Measurements from ENCODE around the gene SNTG2.

DNA sequence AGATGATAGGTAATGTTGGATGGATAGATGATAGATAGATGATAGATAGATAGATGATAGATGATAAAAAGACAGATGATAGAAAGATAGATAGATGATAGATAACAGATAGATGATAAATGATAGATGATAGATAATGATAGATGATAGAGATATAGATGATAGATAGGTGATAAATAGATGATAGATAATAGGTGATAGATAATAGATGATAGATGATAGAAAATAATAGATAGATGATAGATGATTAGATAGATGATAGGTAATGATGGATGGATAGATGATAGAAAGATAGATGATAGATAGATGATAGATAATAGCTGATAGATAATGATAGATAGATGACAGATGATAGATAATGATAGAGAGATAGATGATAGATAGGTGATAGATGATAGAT lies 31.0 kb upstream of the SNTG2 start:
- TF ChIP-seq, protein P1, sequence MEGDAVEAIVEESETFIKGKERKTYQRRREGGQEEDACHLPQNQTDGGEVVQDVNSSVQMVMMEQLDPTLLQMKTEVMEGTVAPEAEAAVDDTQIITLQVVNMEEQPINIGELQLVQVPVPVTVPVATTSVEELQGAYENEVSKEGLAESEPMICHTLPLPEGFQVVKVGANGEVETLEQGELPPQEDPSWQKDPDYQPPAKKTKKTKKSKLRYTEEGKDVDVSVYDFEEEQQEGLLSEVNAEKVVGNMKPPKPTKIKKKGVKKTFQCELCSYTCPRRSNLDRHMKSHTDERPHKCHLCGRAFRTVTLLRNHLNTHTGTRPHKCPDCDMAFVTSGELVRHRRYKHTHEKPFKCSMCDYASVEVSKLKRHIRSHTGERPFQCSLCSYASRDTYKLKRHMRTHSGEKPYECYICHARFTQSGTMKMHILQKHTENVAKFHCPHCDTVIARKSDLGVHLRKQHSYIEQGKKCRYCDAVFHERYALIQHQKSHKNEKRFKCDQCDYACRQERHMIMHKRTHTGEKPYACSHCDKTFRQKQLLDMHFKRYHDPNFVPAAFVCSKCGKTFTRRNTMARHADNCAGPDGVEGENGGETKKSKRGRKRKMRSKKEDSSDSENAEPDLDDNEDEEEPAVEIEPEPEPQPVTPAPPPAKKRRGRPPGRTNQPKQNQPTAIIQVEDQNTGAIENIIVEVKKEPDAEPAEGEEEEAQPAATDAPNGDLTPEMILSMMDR (IDR thresholded peaks at IDR 0.05) = no peak
- TF ChIP-seq EP300 (IDR thresholded peaks at IDR 0.05) = no peak

Measured in tibial nerve (tissue), 4 donors.